ENCODE measurements around the gene CCDC68.

DNA sequence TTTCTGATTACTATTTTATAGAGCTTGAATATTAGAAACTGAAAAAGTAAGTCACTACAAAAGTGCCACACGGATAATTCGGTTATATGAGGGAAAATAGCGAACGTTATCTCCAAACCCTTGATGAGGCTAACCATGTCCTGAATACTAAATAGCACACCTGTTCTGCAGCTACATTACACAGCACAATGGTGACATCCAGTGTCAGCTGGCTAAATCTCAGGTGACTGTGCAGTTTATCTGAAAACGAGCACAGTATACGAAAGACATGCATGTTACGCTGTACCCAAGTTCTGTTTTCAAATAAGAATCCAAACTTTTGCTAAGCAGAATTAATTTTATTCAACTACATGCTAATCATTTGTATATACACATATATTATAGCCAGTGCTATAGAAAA lies 9.0 kb downstream of the CCDC68 start:
- TF ChIP-seq, protein P1, sequence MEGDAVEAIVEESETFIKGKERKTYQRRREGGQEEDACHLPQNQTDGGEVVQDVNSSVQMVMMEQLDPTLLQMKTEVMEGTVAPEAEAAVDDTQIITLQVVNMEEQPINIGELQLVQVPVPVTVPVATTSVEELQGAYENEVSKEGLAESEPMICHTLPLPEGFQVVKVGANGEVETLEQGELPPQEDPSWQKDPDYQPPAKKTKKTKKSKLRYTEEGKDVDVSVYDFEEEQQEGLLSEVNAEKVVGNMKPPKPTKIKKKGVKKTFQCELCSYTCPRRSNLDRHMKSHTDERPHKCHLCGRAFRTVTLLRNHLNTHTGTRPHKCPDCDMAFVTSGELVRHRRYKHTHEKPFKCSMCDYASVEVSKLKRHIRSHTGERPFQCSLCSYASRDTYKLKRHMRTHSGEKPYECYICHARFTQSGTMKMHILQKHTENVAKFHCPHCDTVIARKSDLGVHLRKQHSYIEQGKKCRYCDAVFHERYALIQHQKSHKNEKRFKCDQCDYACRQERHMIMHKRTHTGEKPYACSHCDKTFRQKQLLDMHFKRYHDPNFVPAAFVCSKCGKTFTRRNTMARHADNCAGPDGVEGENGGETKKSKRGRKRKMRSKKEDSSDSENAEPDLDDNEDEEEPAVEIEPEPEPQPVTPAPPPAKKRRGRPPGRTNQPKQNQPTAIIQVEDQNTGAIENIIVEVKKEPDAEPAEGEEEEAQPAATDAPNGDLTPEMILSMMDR (IDR thresholded peaks at IDR 0.05; ENCODE audit: insufficient read depth, low read length) = no peak
- TF ChIP-seq POLR2AphosphoS5 (IDR thresholded peaks at IDR 0.05; ENCODE audit: low read depth) (no peak), SPI1 (IDR thresholded peaks at IDR 0.05; ENCODE audit: borderline replicate concordance, low read depth) (no peak)
- TF ChIP-seq, protein P2, sequence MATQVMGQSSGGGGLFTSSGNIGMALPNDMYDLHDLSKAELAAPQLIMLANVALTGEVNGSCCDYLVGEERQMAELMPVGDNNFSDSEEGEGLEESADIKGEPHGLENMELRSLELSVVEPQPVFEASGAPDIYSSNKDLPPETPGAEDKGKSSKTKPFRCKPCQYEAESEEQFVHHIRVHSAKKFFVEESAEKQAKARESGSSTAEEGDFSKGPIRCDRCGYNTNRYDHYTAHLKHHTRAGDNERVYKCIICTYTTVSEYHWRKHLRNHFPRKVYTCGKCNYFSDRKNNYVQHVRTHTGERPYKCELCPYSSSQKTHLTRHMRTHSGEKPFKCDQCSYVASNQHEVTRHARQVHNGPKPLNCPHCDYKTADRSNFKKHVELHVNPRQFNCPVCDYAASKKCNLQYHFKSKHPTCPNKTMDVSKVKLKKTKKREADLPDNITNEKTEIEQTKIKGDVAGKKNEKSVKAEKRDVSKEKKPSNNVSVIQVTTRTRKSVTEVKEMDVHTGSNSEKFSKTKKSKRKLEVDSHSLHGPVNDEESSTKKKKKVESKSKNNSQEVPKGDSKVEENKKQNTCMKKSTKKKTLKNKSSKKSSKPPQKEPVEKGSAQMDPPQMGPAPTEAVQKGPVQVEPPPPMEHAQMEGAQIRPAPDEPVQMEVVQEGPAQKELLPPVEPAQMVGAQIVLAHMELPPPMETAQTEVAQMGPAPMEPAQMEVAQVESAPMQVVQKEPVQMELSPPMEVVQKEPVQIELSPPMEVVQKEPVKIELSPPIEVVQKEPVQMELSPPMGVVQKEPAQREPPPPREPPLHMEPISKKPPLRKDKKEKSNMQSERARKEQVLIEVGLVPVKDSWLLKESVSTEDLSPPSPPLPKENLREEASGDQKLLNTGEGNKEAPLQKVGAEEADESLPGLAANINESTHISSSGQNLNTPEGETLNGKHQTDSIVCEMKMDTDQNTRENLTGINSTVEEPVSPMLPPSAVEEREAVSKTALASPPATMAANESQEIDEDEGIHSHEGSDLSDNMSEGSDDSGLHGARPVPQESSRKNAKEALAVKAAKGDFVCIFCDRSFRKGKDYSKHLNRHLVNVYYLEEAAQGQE (IDR thresholded peaks at IDR 0.05; ENCODE audit: insufficient replicate concordance, low read depth) = no peak

All from HL-60 (cell line).